Measurements from ENCODE around the gene TLR10. TPM values are rescaled to one million over a fixed set of nuclear protein-coding genes. Genes with fewer than 3 reads are reported as not detected.

TLR10 gene
- total and polyA plus RNA-seq, 2 experiments from 2014 or later = 0.14 TPM; not detected in 1

DNA sequence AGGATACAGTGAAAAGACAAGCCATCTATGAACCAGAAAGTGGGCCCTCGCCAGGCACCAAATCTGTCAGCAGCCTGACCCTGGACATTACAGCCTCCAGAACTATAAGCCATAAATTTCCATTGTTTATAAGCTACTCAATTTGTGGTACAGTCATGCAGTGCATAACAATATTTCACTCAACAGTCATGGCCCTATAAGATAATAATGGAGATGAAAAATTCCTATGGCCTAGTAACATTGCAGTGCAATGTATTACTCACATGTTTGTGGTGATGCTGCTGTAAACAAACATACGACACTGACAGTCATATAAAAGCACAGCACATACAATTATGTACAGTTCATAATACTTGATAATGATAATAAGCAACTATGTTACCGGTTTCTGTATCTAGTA lies 38.9 kb upstream of the TLR10 start (continued):
- TF ChIP-seq, protein P1, sequence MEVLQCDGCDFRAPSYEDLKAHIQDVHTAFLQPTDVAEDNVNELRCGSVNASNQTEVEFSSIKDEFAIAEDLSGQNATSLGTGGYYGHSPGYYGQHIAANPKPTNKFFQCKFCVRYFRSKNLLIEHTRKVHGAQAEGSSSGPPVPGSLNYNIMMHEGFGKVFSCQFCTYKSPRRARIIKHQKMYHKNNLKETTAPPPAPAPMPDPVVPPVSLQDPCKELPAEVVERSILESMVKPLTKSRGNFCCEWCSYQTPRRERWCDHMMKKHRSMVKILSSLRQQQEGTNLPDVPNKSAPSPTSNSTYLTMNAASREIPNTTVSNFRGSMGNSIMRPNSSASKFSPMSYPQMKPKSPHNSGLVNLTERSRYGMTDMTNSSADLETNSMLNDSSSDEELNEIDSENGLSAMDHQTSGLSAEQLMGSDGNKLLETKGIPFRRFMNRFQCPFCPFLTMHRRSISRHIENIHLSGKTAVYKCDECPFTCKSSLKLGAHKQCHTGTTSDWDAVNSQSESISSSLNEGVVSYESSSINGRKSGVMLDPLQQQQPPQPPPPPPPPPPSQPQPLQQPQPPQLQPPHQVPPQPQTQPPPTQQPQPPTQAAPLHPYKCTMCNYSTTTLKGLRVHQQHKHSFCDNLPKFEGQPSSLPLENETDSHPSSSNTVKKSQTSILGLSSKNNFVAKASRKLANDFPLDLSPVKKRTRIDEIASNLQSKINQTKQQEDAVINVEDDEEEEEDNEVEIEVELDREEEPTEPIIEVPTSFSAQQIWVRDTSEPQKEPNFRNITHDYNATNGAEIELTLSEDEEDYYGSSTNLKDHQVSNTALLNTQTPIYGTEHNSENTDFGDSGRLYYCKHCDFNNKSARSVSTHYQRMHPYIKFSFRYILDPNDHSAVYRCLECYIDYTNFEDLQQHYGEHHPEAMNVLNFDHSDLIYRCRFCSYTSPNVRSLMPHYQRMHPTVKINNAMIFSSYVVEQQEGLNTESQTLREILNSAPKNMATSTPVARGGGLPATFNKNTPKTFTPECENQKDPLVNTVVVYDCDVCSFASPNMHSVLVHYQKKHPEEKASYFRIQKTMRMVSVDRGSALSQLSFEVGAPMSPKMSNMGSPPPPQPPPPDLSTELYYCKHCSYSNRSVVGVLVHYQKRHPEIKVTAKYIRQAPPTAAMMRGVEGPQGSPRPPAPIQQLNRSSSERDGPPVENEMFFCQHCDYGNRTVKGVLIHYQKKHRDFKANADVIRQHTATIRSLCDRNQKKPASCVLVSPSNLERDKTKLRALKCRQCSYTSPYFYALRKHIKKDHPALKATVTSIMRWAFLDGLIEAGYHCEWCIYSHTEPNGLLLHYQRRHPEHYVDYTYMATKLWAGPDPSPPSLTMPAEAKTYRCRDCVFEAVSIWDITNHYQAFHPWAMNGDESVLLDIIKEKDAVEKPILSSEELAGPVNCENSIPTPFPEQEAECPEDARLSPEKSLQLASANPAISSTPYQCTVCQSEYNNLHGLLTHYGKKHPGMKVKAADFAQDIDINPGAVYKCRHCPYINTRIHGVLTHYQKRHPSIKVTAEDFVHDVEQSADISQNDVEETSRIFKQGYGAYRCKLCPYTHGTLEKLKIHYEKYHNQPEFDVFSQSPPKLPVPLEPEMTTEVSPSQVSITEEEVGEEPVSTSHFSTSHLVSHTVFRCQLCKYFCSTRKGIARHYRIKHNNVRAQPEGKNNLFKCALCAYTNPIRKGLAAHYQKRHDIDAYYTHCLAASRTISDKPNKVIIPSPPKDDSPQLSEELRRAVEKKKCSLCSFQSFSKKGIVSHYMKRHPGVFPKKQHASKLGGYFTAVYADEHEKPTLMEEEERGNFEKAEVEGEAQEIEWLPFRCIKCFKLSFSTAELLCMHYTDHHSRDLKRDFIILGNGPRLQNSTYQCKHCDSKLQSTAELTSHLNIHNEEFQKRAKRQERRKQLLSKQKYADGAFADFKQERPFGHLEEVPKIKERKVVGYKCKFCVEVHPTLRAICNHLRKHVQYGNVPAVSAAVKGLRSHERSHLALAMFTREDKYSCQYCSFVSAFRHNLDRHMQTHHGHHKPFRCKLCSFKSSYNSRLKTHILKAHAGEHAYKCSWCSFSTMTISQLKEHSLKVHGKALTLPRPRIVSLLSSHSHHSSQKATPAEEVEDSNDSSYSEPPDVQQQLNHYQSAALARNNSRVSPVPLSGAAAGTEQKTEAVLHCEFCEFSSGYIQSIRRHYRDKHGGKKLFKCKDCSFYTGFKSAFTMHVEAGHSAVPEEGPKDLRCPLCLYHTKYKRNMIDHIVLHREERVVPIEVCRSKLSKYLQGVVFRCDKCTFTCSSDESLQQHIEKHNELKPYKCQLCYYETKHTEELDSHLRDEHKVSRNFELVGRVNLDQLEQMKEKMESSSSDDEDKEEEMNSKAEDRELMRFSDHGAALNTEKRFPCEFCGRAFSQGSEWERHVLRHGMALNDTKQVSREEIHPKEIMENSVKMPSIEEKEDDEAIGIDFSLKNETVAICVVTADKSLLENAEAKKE (CRISPR knock-in tag; IDR thresholded peaks at IDR 0.05) = no peak
- TF ChIP-seq ZNF114 (CRISPR knock-in tag; IDR thresholded peaks at IDR 0.05) = no peak
- TF ChIP-seq POLR2AphosphoS5 (IDR thresholded peaks at IDR 0.05; ENCODE audit: low read depth) = no peak
- TF ChIP-seq JUNB (IDR thresholded peaks at IDR 0.05; ENCODE audit: unreplicated experiment) = no peak
- TF ChIP-seq CREB1 (CRISPR knock-in tag; IDR thresholded peaks at IDR 0.05; ENCODE audit: low read depth) = no peak
- TF ChIP-seq, protein P2, sequence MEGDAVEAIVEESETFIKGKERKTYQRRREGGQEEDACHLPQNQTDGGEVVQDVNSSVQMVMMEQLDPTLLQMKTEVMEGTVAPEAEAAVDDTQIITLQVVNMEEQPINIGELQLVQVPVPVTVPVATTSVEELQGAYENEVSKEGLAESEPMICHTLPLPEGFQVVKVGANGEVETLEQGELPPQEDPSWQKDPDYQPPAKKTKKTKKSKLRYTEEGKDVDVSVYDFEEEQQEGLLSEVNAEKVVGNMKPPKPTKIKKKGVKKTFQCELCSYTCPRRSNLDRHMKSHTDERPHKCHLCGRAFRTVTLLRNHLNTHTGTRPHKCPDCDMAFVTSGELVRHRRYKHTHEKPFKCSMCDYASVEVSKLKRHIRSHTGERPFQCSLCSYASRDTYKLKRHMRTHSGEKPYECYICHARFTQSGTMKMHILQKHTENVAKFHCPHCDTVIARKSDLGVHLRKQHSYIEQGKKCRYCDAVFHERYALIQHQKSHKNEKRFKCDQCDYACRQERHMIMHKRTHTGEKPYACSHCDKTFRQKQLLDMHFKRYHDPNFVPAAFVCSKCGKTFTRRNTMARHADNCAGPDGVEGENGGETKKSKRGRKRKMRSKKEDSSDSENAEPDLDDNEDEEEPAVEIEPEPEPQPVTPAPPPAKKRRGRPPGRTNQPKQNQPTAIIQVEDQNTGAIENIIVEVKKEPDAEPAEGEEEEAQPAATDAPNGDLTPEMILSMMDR (conservative IDR thresholded peaks at IDR 0.05; ENCODE audit: low read depth in 2 of 2) = no peak
- no peak for TF ChIP-seq ZNF331 (CRISPR knock-in tag; IDR thresholded peaks at IDR 0.05; ENCODE audit: low read depth)
- TF ChIP-seq STAT1 (IDR thresholded peaks at IDR 0.05; ENCODE audit: unreplicated experiment) = no peak
- no peak for TF ChIP-seq EZH2phosphoT487 (IDR thresholded peaks at IDR 0.05; ENCODE audit: unreplicated experiment)
